Neural cell (in vitro differentiated cells): Measurements from ENCODE around the gene GPHB5. TPM values are rescaled to one million over a fixed set of nuclear protein-coding genes. Genes with fewer than 3 reads are reported as not detected.

Experiments used
- H2AFZ ChIP-seq: fragments of 200-600, 300-800 bp; sonication (generic), shearing (Covaris generic); 2 replicates; pipeline ENCODE4 v1.6.0; 2014; ENCODE audit warnings: low read depth, mild to moderate bottlenecking, antibody characterized with exemption, low read length, moderate library complexity
- H3F3A ChIP-seq: fragments of 200-600 bp; shearing (Covaris generic); 2 replicates; pipeline ENCODE4 v1.6.1; 2016; ENCODE audit warnings: mild to moderate bottlenecking, moderate library complexity, mixed read lengths, antibody characterized with exemption, low read length; ENCODE audit not compliant: insufficient read depth, poor library complexity, severe bottlenecking
- H3K27ac ChIP-seq: fragments of 200-600, 300-800 bp; sonication (generic), shearing (Covaris generic); 2 replicates; pipeline ENCODE4 v1.5.1; 2014; ENCODE audit warnings: mild to moderate bottlenecking, low read length, moderate library complexity
- H3K27me3 ChIP-seq: fragments of 300-800, 200-600 bp; sonication (generic), shearing (Covaris generic); 2 replicates; pipeline ENCODE4 v1.6.0; 2014; ENCODE audit warnings: mild to moderate bottlenecking, low read depth, low read length, moderate library complexity; ENCODE audit not compliant: insufficient read depth
- H3K36me3 ChIP-seq: fragments of 300-800, 200-600 bp; sonication (generic), shearing (Covaris generic); 2 replicates; pipeline ENCODE4 v1.5.1; 2014; ENCODE audit warnings: mild to moderate bottlenecking, antibody characterized with exemption, low read length, moderate library complexity; ENCODE audit not compliant: insufficient read depth
- H3K4me2 ChIP-seq: fragments of 300-800, 200-600 bp; sonication (generic), shearing (Covaris generic); 2 replicates; pipeline ENCODE4 v1.6.0; 2014; ENCODE audit warnings: mild to moderate bottlenecking, low read length
- H3K4me3 ChIP-seq: fragments of 300-800, 200-600 bp; sonication (generic), shearing (Covaris generic); 2 replicates; pipeline ENCODE4 v1.5.1; 2014; ENCODE audit warnings: mild to moderate bottlenecking, low read length, moderate library complexity
- H3K79me2 ChIP-seq: fragments of 200-600 bp; shearing (Covaris generic); replicated peaks from 2 replicates; pipeline ENCODE4 v1.6.0; 2014; ENCODE audit warnings: mild to moderate bottlenecking, low read length, moderate library complexity; ENCODE audit not compliant: insufficient read depth
- H3K9ac ChIP-seq: fragments of 300-800, 200-600 bp; sonication (generic), shearing (Covaris generic); 2 replicates; pipeline ENCODE4 v1.6.1; 2016; ENCODE audit warnings: mild to moderate bottlenecking, low read length, mixed read lengths
- H3K9me2 ChIP-seq: fragments of 200-600 bp; shearing (Covaris generic); 2 replicates; pipeline ENCODE4 v1.6.1; 2016; ENCODE audit warnings: mild to moderate bottlenecking, low read length, mixed read lengths; ENCODE audit not compliant: insufficient read depth
- H3K9me3 ChIP-seq: fragments of 200-600, 300-800 bp; sonication (generic), shearing (Covaris generic); 2 replicates; pipeline ENCODE4 v1.6.1; 2016; ENCODE audit warnings: mild to moderate bottlenecking, mixed run types, low read length, moderate library complexity, mixed read lengths
- H4K20me1 ChIP-seq: fragments of 200-600 bp; shearing (Covaris generic); 2 replicates; pipeline ENCODE4 v1.6.1; 2016; ENCODE audit warnings: mild to moderate bottlenecking, mixed run types; ENCODE audit not compliant: insufficient read depth
- CTCF ChIP-seq: fragments of 450-650 bp; IDR thresholded peaks from 2 replicates; pipeline ENCODE4 v1.5.1; 2014; ENCODE audit warnings: antibody characterized with exemption, mild to moderate bottlenecking, moderate library complexity; ENCODE audit not compliant: poor library complexity, severe bottlenecking
- EP300 ChIP-seq: fragments of 450-650 bp; conservative IDR thresholded peaks from 2 replicates; pipeline ENCODE4 v1.6.1; 2014; ENCODE audit warnings: antibody characterized with exemption, mild to moderate bottlenecking, moderate library complexity; ENCODE audit not compliant: poor library complexity, severe bottlenecking
- EZH2 ChIP-seq: fragments of 200-600, 300-800 bp; shearing (Covaris generic), sonication (generic); IDR thresholded peaks from 2 replicates; pipeline ENCODE4 v1.6.1; 2014; ENCODE audit warnings: antibody characterized with exemption, low read length, borderline replicate concordance, mild to moderate bottlenecking; ENCODE audit not compliant: insufficient read depth, poor library complexity, severe bottlenecking
- MXI1 ChIP-seq: fragments of 450-650 bp; conservative IDR thresholded peaks from 2 replicates; pipeline ENCODE4 v1.6.1; 2014; ENCODE audit warnings: antibody characterized with exemption, mild to moderate bottlenecking; ENCODE audit not compliant: poor library complexity, severe bottlenecking
- POLR2AphosphoS5 ChIP-seq: IDR thresholded peaks from 2 replicates; pipeline ENCODE4 v1.6.1; 2012
- RAD21 ChIP-seq: fragments of 450-650 bp; conservative IDR thresholded peaks from 2 replicates; pipeline ENCODE4 v1.6.1; 2014; ENCODE audit warnings: antibody characterized with exemption, mild to moderate bottlenecking, moderate library complexity
- REST ChIP-seq: IDR thresholded peaks from 2 replicates; pipeline ENCODE4 v1.6.1; 2012; ENCODE audit warnings: borderline replicate concordance
- SMC3 ChIP-seq: fragments of 450-650 bp; conservative IDR thresholded peaks from 2 replicates; pipeline ENCODE4 v1.6.1; 2014; ENCODE audit warnings: antibody characterized with exemption, mild to moderate bottlenecking, moderate library complexity; ENCODE audit not compliant: poor library complexity
- TAF1 ChIP-seq: IDR thresholded peaks from 2 replicates; pipeline ENCODE4 v1.6.1; 2012; ENCODE audit warnings: low read depth
- polyA plus RNA-seq: library from polyadenylated mRNA; depleted of rRNA; stranded (reverse); fragments of >200 nt; gene quantifications from 2 replicates; pipeline ENCODE4 v1.2.3, GENCODE V29; 2014

Gene GPHB5
- polyA plus RNA-seq, 1 donor from 2014 or later: not detected

- no peaks in the 10 kb centered on the region for H3K79me2 ChIP-seq
- no peak overlapping the region for H3K4me3 ChIP-seq
- no peak overlapping the region for H2AFZ ChIP-seq
- H4K20me1 ChIP-seq: no peaks in the 10 kb centered on the region
- TF ChIP-seq MXI1 (no peak), EP300 (no peak), TAF1 (no peak), EZH2 (no peak), CTCF (no peak), POLR2AphosphoS5 (no peak), SMC3 (no peak), RAD21 (no peak)
- no peaks in the 10 kb centered on the region for H3K9me3 ChIP-seq
- H3K9ac ChIP-seq: no peak overlapping the region
- H3K4me2 ChIP-seq: no peak overlapping the region
- no peaks in the 10 kb centered on the region for H3F3A ChIP-seq
- H3K9me2 ChIP-seq: no peaks in the 10 kb centered on the region
- no peaks in the 10 kb centered on the region for H3K36me3 ChIP-seq
- H3K27me3 ChIP-seq: no peaks in the 10 kb centered on the region
- no peak overlapping the region for H3K27ac ChIP-seq
Measured at GRCh38 chr14:63269561-63270225, 49.0 kb downstream of the GPHB5 start.

- no peak overlapping the region for H3K27ac ChIP-seq
- H3K9me2 ChIP-seq: no peaks in the 10 kb centered on the region
- H3K4me2 ChIP-seq: no peak overlapping the region
- TF ChIP-seq SMC3: no peak
- no peak for TF ChIP-seq TAF1
- no peak for TF ChIP-seq MXI1
- no peak for TF ChIP-seq CTCF
- no peak for TF ChIP-seq POLR2AphosphoS5
- no peak for TF ChIP-seq REST
- TF ChIP-seq EZH2: no peak
- TF ChIP-seq RAD21: no peak
- no peak for TF ChIP-seq EP300
- H3F3A ChIP-seq: no peaks in the 10 kb centered on the region
- H3K4me3 ChIP-seq: no peak overlapping the region
- H3K36me3 ChIP-seq: no peaks in the 10 kb centered on the region
- no peaks in the 10 kb centered on the region for H3K79me2 ChIP-seq
- no peaks in the 10 kb centered on the region for H4K20me1 ChIP-seq
- no peak overlapping the region for H2AFZ ChIP-seq
- no peaks in the 10 kb centered on the region for H3K27me3 ChIP-seq
- no peak overlapping the region for H3K9ac ChIP-seq
- H3K9me3 ChIP-seq: no peaks in the 10 kb centered on the region
Measured at GRCh38 chr14:63268771-63269170, 50.0 kb downstream of the GPHB5 start.
